PC-9 (cell line): ENCODE results near the gene TCF12.
"Not testable (repeated sequence)": the region's sequence is repeated elsewhere in the genome, so short reads cannot be mapped to it uniquely, and the experiment has no call there.

Experiments
- EZH2 ChIP-seq: fragments of 200-600 bp; sonication (generic); IDR thresholded peaks from 2 replicates; pipeline ENCODE4 v1.8.0; 2017; ENCODE audit warnings: antibody characterized with exemption, low read depth
- TF ChIP-seq, protein P1 (sequence below): fragments of 200-600 bp; sonication (generic); conservative IDR thresholded peaks from 2 replicates; pipeline ENCODE4 v1.6.1; 2017; ENCODE audit warnings: mixed run types, antibody characterized with exemption, mild to moderate bottlenecking, moderate library complexity

DNA sequence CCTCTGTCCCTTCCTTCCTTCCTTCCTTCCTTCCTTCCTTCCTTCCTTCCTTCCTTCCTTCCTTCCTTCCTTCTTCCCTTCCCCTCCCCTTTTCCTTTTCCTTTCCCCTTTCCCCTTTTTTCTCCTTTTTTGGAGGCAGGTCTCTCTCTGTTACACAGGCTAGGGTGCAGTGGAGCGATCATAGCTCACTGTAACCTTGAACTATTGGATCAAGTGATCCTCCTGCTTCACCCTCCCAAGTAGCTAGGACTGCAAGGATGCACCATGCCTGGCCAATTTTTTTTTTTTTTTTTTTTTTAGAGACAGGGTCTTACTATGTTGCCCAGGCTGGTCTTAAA is 232.4 kb downstream of the TCF12 start:
- TF ChIP-seq, protein P1, sequence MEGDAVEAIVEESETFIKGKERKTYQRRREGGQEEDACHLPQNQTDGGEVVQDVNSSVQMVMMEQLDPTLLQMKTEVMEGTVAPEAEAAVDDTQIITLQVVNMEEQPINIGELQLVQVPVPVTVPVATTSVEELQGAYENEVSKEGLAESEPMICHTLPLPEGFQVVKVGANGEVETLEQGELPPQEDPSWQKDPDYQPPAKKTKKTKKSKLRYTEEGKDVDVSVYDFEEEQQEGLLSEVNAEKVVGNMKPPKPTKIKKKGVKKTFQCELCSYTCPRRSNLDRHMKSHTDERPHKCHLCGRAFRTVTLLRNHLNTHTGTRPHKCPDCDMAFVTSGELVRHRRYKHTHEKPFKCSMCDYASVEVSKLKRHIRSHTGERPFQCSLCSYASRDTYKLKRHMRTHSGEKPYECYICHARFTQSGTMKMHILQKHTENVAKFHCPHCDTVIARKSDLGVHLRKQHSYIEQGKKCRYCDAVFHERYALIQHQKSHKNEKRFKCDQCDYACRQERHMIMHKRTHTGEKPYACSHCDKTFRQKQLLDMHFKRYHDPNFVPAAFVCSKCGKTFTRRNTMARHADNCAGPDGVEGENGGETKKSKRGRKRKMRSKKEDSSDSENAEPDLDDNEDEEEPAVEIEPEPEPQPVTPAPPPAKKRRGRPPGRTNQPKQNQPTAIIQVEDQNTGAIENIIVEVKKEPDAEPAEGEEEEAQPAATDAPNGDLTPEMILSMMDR: not testable (repeated sequence)
- not testable (repeated sequence) for TF ChIP-seq EZH2
